ENCODE measurements around the gene CTSH.

DNA sequence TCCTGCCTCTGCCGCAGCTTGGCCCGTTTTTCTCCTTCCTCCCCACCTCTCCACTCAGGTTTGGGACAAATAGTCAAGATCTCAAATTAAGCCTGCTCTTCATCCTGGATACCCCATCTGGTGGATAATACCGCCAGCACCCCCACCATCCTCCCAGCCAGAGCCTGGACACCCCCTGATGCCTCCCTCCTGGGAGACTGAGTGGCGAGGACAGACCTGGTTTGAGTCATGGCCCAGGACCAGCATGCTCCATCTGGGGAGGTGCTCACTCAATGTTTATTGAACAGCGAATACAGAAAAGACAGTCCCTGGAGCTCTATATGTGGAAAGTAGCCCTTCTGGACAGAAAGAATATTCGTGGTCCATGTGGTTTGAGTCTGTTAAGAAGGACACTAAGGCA is 23.3 kb downstream of the CTSH start:
- TF ChIP-seq, protein P1, sequence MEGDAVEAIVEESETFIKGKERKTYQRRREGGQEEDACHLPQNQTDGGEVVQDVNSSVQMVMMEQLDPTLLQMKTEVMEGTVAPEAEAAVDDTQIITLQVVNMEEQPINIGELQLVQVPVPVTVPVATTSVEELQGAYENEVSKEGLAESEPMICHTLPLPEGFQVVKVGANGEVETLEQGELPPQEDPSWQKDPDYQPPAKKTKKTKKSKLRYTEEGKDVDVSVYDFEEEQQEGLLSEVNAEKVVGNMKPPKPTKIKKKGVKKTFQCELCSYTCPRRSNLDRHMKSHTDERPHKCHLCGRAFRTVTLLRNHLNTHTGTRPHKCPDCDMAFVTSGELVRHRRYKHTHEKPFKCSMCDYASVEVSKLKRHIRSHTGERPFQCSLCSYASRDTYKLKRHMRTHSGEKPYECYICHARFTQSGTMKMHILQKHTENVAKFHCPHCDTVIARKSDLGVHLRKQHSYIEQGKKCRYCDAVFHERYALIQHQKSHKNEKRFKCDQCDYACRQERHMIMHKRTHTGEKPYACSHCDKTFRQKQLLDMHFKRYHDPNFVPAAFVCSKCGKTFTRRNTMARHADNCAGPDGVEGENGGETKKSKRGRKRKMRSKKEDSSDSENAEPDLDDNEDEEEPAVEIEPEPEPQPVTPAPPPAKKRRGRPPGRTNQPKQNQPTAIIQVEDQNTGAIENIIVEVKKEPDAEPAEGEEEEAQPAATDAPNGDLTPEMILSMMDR (conservative IDR thresholded peaks at IDR 0.05 in 1 of 2, IDR thresholded peaks at IDR 0.05 in 1 of 2; ENCODE audit: extremely low read depth in 1 of 2, insufficient read depth in 1 of 2, low read depth in 1 of 2, low read length in 2 of 2): no peak
- no peak for TF ChIP-seq EZH2 (IDR thresholded peaks at IDR 0.05; ENCODE audit: borderline replicate concordance, low read length)

All from mammary epithelial cell (primary cell).